ENCODE data around the gene CNIH4. TPM values are rescaled to one million over a fixed set of nuclear protein-coding genes. Genes with fewer than 3 reads are reported as not detected.

Gene CNIH4
- total RNA-seq, 1 donor from 2014 or later: 77.4 TPM

DNA sequence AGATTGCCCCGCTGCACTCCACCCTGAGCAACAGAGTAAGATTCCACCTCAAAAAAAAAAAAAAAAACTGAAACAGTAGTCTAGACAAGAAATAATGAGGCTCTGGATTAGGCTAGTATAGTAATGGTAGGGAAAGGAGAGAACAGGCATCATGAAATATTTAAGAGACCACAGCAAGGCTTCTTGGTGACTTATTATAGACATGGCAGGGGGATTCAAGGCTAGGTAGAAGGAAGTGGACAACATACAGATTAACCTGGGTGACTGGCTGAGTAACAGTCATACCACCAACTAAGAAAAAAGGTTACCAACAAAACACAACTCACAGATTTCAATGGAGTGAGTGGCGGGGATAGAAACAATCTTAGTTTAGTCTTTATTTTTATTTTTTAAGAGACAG lies 35.0 kb upstream of the CNIH4 start:
- H3K4me1 ChIP-seq: no peaks in the 10 kb centered on the region
- TF ChIP-seq, protein P1, sequence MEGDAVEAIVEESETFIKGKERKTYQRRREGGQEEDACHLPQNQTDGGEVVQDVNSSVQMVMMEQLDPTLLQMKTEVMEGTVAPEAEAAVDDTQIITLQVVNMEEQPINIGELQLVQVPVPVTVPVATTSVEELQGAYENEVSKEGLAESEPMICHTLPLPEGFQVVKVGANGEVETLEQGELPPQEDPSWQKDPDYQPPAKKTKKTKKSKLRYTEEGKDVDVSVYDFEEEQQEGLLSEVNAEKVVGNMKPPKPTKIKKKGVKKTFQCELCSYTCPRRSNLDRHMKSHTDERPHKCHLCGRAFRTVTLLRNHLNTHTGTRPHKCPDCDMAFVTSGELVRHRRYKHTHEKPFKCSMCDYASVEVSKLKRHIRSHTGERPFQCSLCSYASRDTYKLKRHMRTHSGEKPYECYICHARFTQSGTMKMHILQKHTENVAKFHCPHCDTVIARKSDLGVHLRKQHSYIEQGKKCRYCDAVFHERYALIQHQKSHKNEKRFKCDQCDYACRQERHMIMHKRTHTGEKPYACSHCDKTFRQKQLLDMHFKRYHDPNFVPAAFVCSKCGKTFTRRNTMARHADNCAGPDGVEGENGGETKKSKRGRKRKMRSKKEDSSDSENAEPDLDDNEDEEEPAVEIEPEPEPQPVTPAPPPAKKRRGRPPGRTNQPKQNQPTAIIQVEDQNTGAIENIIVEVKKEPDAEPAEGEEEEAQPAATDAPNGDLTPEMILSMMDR (IDR thresholded peaks at IDR 0.05): no peak
- H3K9me3 ChIP-seq: no peaks in the 10 kb centered on the region
- no peak overlapping the region for H3K27ac ChIP-seq
- H3K27me3 ChIP-seq (ENCODE audit: low read depth): no peaks in the 10 kb centered on the region
- H3K36me3 ChIP-seq: peaks cover 40% of the 10 kb centered on the region
- no peak for ATAC-seq
- no peak overlapping the region for H3K4me3 ChIP-seq
- intact Hi-C loops (cut with DNase I): no loop called here
- DNase-seq: no peak

DNA sequence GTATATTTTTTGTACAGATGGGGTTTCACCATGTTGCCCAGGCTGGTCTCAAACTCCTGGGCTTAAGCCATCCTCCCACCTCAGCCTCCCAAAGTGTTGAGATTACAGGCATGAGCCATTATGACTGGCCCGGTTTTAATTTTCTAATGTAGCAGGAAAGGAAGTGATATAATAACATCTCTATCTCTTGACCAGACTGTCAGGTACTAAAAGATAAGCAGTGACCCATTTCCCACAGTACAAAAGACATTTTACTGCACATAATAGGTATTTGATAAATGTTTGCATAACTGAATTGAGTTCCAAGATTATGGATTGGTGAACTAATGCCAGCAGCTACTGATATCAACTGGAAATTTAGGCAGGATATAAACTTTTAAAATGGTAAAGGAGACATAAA lies 30.7 kb upstream of the CNIH4 start:
- Histone ChIP-seq H3K27ac (no peak overlapping the region), H3K36me3 (peaks cover 24% of the 10 kb centered on the region), H3K9me3 (no peaks in the 10 kb centered on the region), H3K4me3 (no peak overlapping the region), H3K4me1 (peaks cover 26% of the 10 kb centered on the region), H3K27me3 (ENCODE audit: low read depth) (no peaks in the 10 kb centered on the region)
- intact Hi-C loops (cut with DNase I): no loop called here
- DNase-seq (no peak), ATAC-seq (no peak)
- TF ChIP-seq, protein P1 (IDR thresholded peaks at IDR 0.05): no peak

DNA sequence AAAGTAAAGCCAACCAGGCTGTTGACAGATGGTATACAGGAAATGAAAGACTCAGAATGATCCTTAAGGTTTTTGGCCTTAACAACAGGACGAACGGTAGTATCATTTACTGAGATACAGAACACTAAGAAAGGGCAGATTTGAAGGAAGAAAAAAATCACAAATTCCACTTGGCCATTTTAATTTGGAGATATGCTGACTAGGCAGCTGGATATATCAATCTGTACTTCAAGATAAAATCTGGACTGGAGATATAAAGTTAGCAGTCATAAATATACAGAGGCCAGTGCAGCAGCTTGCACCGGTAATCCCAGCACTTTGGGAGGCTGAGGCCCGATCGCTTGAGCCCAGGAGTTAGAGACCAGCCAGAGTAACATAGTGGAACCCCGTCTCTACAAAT lies 28.0 kb upstream of the CNIH4 start:
- DNase-seq: no peak
- H3K4me1 ChIP-seq: peaks cover 29% of the 10 kb centered on the region
- H3K36me3 ChIP-seq: peaks cover 18% of the 10 kb centered on the region
- no peaks in the 10 kb centered on the region for H3K27me3 ChIP-seq (ENCODE audit: low read depth)
- H3K27ac ChIP-seq: no peak overlapping the region
- peak overlapping the region; percentile 91 for H3K4me3 ChIP-seq
- no peak for ATAC-seq
- TF ChIP-seq, protein P1 (IDR thresholded peaks at IDR 0.05): no peak
- intact Hi-C loops (cut with DNase I): no loop called here
- H3K9me3 ChIP-seq: no peaks in the 10 kb centered on the region

DNA sequence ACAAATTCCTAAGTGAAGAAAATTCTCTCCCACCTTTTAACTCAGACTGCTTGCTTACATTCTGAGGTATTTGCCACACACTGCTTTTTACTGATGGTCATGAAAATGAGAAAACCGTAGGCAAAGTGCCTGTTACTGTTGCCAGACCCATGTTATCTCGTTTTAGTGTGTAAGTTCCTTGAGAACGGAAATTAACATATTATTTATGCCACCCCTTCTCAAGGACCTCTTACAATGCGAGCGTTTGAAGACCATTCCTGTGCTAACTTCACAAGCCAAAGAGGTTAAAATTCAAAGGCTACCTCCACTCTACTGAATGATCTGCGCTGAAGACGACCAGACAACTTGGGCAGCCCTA lies 27.2 kb upstream of the CNIH4 start:
- Histone ChIP-seq H3K27me3 (ENCODE audit: low read depth) (no peaks in the 10 kb centered on the region), H3K4me1 (peaks cover 29% of the 10 kb centered on the region), H3K9me3 (no peaks in the 10 kb centered on the region), H3K4me3 (peak overlapping the region; percentile 91), H3K27ac (peak overlapping the region; percentile 96), H3K36me3 (peaks cover 13% of the 10 kb centered on the region)
- TF ChIP-seq, protein P1 (IDR thresholded peaks at IDR 0.05): no peak
- no peak for DNase-seq
- no peak for ATAC-seq
- intact Hi-C loops (cut with DNase I): no loop called here

- ATAC-seq (peak; percentile 95 to 98), DNase-seq (peak; percentile 88)
- TF ChIP-seq, protein P1 (IDR thresholded peaks at IDR 0.05): no peak
- H3K27ac ChIP-seq: peak within 1 kb of the TSS; percentile 96
- peaks cover 8% of the 10 kb centered on the region for H3K36me3 ChIP-seq
- no peaks in the 10 kb centered on the region for H3K9me3 ChIP-seq
- H3K4me3 ChIP-seq: peak within 1 kb of the TSS; percentile 91
- intact Hi-C loops (cut with DNase I): loop anchor here (5.0 kb wide), 1 partner anchor 213 kb away; no protein-coding TSS in a partner anchor
- peaks cover 29% of the 10 kb centered on the region for H3K4me1 ChIP-seq
- no peaks in the 10 kb centered on the region for H3K27me3 ChIP-seq (ENCODE audit: low read depth)
Observed at GRCh38 chr1:224329842-224330753, 26.6 kb upstream of the CNIH4 start, which contains the start of gene NVL. Gene NVL (minus strand): TSS chr1:224330172. CDS start chr1:224330127, 45 bp downstream.
